Calu3 (cell line): ENCODE data around the gene CFAP45. TPM values are rescaled to one million over a fixed set of nuclear protein-coding genes. Genes with fewer than 3 reads are reported as not detected.
"Not testable (repeated sequence)": the region's sequence is repeated elsewhere in the genome, so short reads cannot be mapped to it uniquely, and the experiment has no call there.

Experiments
- BruUV-seq: library from RNA; stranded (reverse); fragments of 400-500 nt; replicated peaks from 2 replicates; lab custom pipeline; 2021; lab: Mats Ljungman, UMichigan
- CTCF ChIA-PET: fragments of 300-600 bp; sonication (Branson Sonifier 250); formaldehyde crosslinking; loops from one replicate; lab custom pipeline; 2022; ENCODE audit warnings: antibody characterized with exemption; lab: Charles Lee
- DNase-seq: peaks from one replicate; pipeline ENCODE4 v3.0.0; 2022
- H3K27ac Mint-ChIP-seq: one replicate; pipeline ENCODE4 v1.8.0; 2022; ENCODE audit warnings: mixed read lengths; ENCODE audit not compliant: unreplicated experiment
- H3K27me3 Mint-ChIP-seq: one replicate; pipeline ENCODE4 v1.8.0; 2022; ENCODE audit warnings: mixed read lengths; ENCODE audit not compliant: unreplicated experiment
- H3K36me3 Mint-ChIP-seq: one replicate; pipeline ENCODE4 v1.8.0; 2022; ENCODE audit warnings: mild to moderate bottlenecking, moderate library complexity, mixed read lengths; ENCODE audit not compliant: insufficient read depth, unreplicated experiment
- H3K4me1 Mint-ChIP-seq: one replicate; pipeline ENCODE4 v1.8.0; 2022; ENCODE audit warnings: mild to moderate bottlenecking, low read depth, mixed read lengths; ENCODE audit not compliant: unreplicated experiment
- H3K4me3 Mint-ChIP-seq: one replicate; pipeline ENCODE4 v1.8.0; 2022; ENCODE audit warnings: mild to moderate bottlenecking, low read depth, moderate library complexity, mixed read lengths; ENCODE audit not compliant: unreplicated experiment
- H3K9me3 Mint-ChIP-seq: one replicate; pipeline ENCODE4 v1.8.0; 2022; ENCODE audit warnings: low read depth, mixed read lengths; ENCODE audit not compliant: unreplicated experiment
- CTCF ChIP-seq: fragments of 200-600 bp; IDR thresholded peaks from one replicate; pipeline ENCODE4 v1.8.0; 2022; ENCODE audit warnings: antibody characterized with exemption; ENCODE audit not compliant: unreplicated experiment
- intact Hi-C: fragments of 100-400 bp; cut with micrococcal nuclease; formaldehyde crosslinking; loops from one replicate; pipeline ENCODE4 v1.10.0; 2022; ENCODE audit not compliant: unreplicated experiment
- total RNA-seq: library from RNA; stranded (reverse); gene quantifications from 2 replicates; pipeline ENCODE4 v1.2.3, GENCODE V29; 2022

CFAP45 gene
- total RNA-seq, 1 experiment from 2014 or later, result 1.8 TPM

- Mint-ChIP-seq H3K36me3 (peaks cover 56% of the 10 kb centered on the region), H3K9me3 (no peaks in the 10 kb centered on the region), H3K27me3 (no peaks in the 10 kb centered on the region), H3K4me3 (peak overlapping the region; percentile 15), H3K4me1 (peaks cover 97% of the 10 kb centered on the region), H3K27ac (peak overlapping the region; percentile 61)
- TF ChIP-seq CTCF, result no peak
- BruUV-seq, result no TSS peak
- peak; percentile 67 for DNase-seq
- intact Hi-C loops, result loop anchor here (1.0 kb wide), 1 partner anchor 10 kb away; no protein-coding TSS in a partner anchor
- CTCF ChIA-PET, result interaction anchor here (0.6 to 1.0 kb wide), 4 partner anchors 9 to 24 kb away, joined by 3 to 4 read pairs (median 3); partner anchors contain the start of gene TAGLN2
These were observed 13.7 kb upstream of the CFAP45 start for GRCh38 chr1:159913451-159914192.

GRCh38 chr1:159911326-159912070 is 11.5 kb upstream of the CFAP45 start:
- no peaks in the 10 kb centered on the region for H3K27me3 Mint-ChIP-seq
- CTCF ChIA-PET, result interaction anchor here (1.1 kb wide), 1 partner anchor 11 kb away, joined by 4 read pairs; the partner anchor contains the start of gene CFAP45
- H3K27ac Mint-ChIP-seq, result peak overlapping the region; percentile 100
- peaks cover 99% of the 10 kb centered on the region for H3K4me1 Mint-ChIP-seq
- intact Hi-C loops, result no loop called here
- TF ChIP-seq CTCF, result no peak
- H3K36me3 Mint-ChIP-seq, result peaks cover 46% of the 10 kb centered on the region
- DNase-seq, result no peak
- H3K4me3 Mint-ChIP-seq, result no peak overlapping the region
- no peaks in the 10 kb centered on the region for H3K9me3 Mint-ChIP-seq
- no TSS peak for BruUV-seq

GRCh38 chr1:159908031-159908940 is 8.3 kb upstream of the CFAP45 start:
- Mint-ChIP-seq H3K27ac (peak overlapping the region; percentile 100), H3K9me3 (no peaks in the 10 kb centered on the region), H3K4me3 (no peak overlapping the region), H3K27me3 (no peaks in the 10 kb centered on the region), H3K4me1 (peaks cover 67% of the 10 kb centered on the region), H3K36me3 (peaks cover 26% of the 10 kb centered on the region)
- DNase-seq, result no peak
- intact Hi-C loops, result no loop called here
- no peak for TF ChIP-seq CTCF
- CTCF ChIA-PET, result interaction anchor here (0.6 to 1.1 kb wide), 2 partner anchors 15 kb away, joined by 3 to 5 read pairs; no protein-coding TSS in a partner anchor
- no TSS peak for BruUV-seq

GRCh38 chr1:159906960-159907359 is 7.0 kb upstream of the CFAP45 start:
- no TSS peak for BruUV-seq
- peaks cover 18% of the 10 kb centered on the region for H3K36me3 Mint-ChIP-seq
- no peaks in the 10 kb centered on the region for H3K9me3 Mint-ChIP-seq
- H3K27ac Mint-ChIP-seq, result peak overlapping the region; percentile 68
- H3K4me3 Mint-ChIP-seq, result peak overlapping the region; percentile 4
- H3K4me1 Mint-ChIP-seq, result peaks cover 55% of the 10 kb centered on the region
- intact Hi-C loops, result no loop called here
- TF ChIP-seq CTCF, result no peak
- no peaks in the 10 kb centered on the region for H3K27me3 Mint-ChIP-seq
- DNase-seq, result peak; percentile 54
- CTCF ChIA-PET, result no interaction called here

GRCh38 chr1:159904036-159904435 is 4.1 kb upstream of the CFAP45 start:
- CTCF ChIA-PET, result interaction anchor here (0.7 kb wide), 1 partner anchor 1270 kb away, joined by 3 read pairs; no protein-coding TSS in a partner anchor
- H3K27me3 Mint-ChIP-seq, H3K27ac Mint-ChIP-seq, H3K4me3 Mint-ChIP-seq, intact Hi-C loops, H3K9me3 Mint-ChIP-seq, BruUV-seq, DNase-seq: not testable (repeated sequence)
- Mint-ChIP-seq H3K36me3 (peaks cover 18% of the 10 kb centered on the region), H3K4me1 (peaks cover 55% of the 10 kb centered on the region)
